Ovary (tissue), 9 donors: ENCODE measurements around the gene FRMD3. TPM values are rescaled to one million over a fixed set of nuclear protein-coding genes. Genes with fewer than 3 reads are reported as not detected.

ENCODE experiments used
- DNase-seq, 5 donors: peaks; one replicate each; pipeline ENCODE4 v3.0.0-alpha.2; 2019 to 2020
- H3K27ac ChIP-seq, 2 donors: fragments of 200-600 bp; one replicate each; pipeline versions ENCODE4 v1.5.1 to v1.8.0; 2019 to 2022
- H3K27me3 ChIP-seq: fragments of 200-600 bp; one replicate; pipeline ENCODE4 v1.8.0; 2022
- H3K36me3 ChIP-seq: fragments of 200-600 bp; sonication (generic); one replicate; pipeline ENCODE4 v1.5.1; 2019
- H3K4me1 ChIP-seq: one replicate; pipeline ENCODE4 v1.8.1; 2013; ENCODE audit warnings: mild to moderate bottlenecking, moderate library complexity; ENCODE audit not compliant: insufficient read depth
- H3K4me3 ChIP-seq: fragments of 200-600 bp; sonication (generic); one replicate; pipeline ENCODE4 v1.5.1; 2017
- H3K9me3 ChIP-seq, 2 donors: fragments of 200-600 bp in 1 of 2; sonication (generic) in 1 of 2; one replicate each; pipeline versions ENCODE4 v1.5.1 to v1.8.1; 2013 to 2019; ENCODE audit warnings: mild to moderate bottlenecking in 1 of 2, moderate library complexity in 1 of 2
- CTCF ChIP-seq, 3 donors: fragments of 450-650 bp in 2 of 3; fragments of 200-600 bp in 1 of 3; IDR thresholded peaks; one replicate each; pipeline versions ENCODE4 v1.5.1 to v1.8.0; 2016 to 2022; ENCODE audit warnings: antibody characterized with exemption in 3 of 3, mild to moderate bottlenecking in 1 of 3
- EP300 ChIP-seq: sonication (generic); formaldehyde crosslinking; IDR thresholded peaks from one replicate; pipeline ENCODE4 v1.6.1; 2017; ENCODE audit warnings: antibody characterized with exemption
- POLR2A ChIP-seq: fragments of 450-650 bp; IDR thresholded peaks from one replicate; pipeline ENCODE4 v1.6.1; 2017; ENCODE audit warnings: antibody characterized with exemption, mild to moderate bottlenecking, moderate library complexity
- WGBS, 3 donors: extraction: QIAGEN DNeasy Blood & Tissue Kit in 1 of 3; methylation state at CpG; one replicate each; pipeline versions ENCODE4 v1.1.5 to v1.1.7; 2013 to 2017; 5-methylcytosine and 5-hydroxymethylcytosine counted together
- intact Hi-C, 4 donors: fragments of 100-400 bp; cut with DNase I; formaldehyde crosslinking; loops; one replicate each; pipeline versions ENCODE4 v1.11.0 to v1.15.1; 2022 to 2023
- polyA plus RNA-seq, 2 donors: library from polyadenylated mRNA; stranded (reverse); fragments of 200-250 nt in 1 of 2; fragments of 350-450 nt in 1 of 2; fragmentation: Illumina TruSeq in 1 of 2; extraction: RNeasy Lipid Tissue Mini Kit (QIAGEN cat#74804) in 1 of 2; gene quantifications; one replicate each; pipeline ENCODE4 v1.2.3, GENCODE V29; 2013 to 2014
- total RNA-seq, 7 donors: library from RNA; depleted of rRNA in 2 of 7; stranded (reverse); fragments of >200 nt in 2 of 7; fragmentation: NEBNext Ultra II Directional in 3 of 7; extraction: Animal tissue kit (Norgen Biotek cat#: 25700) in 3 of 7; gene quantifications; one replicate each; pipeline versions ENCODE4 v1.1.0 to v1.2.4, GENCODE V29; 2016 to 2023
- donor health status: DM: no; HTN: no; CAD: no; lungs with moderate emphysema.
- donor health status: DM: no; HTN: no; CAD: no.
- donor health status: Bipolar disorder and iron deficiency.
- donor health status: DM: yes; HTN: yes; CAD: no.
- donor health status: DM: no; HTN: no; CAD: no.
- donor health status: DM: yes; HTN: yes; CAD: no.

FRMD3 gene
- total and polyA plus RNA-seq, 9 donors: 0.83 to 9.1 (median 4.2) TPM

GRCh38 chr9:83445703-83446265 lies 92.4 kb downstream of the FRMD3 start:
- no peak overlapping the region for H3K27ac ChIP-seq
- H3K4me1 ChIP-seq: peaks cover 15% of the 10 kb centered on the region
- intact Hi-C loops: no loop called here

GRCh38 chr9:83444110-83444509 lies 94.1 kb downstream of the FRMD3 start:
- peak in 3 of 5 donors; percentile 34 to 46 (median 39) for DNase-seq
- intact Hi-C loops: no loop called here
- TF ChIP-seq EP300: no peak
- no peak for TF ChIP-seq CTCF (IDR thresholded peaks at IDR 0.05)
- no peak for TF ChIP-seq POLR2A
- Histone ChIP-seq H3K9me3 (no peaks in the 10 kb centered on the region), H3K36me3 (no peaks in the 10 kb centered on the region), H3K27me3 (no peaks in the 10 kb centered on the region), H3K4me3 (no peak overlapping the region), H3K4me1 (peaks cover 12% of the 10 kb centered on the region), H3K27ac (no peak overlapping the region)
- 34 to 35% (median 34%) methylated on average over 4 of the region's 4 CpGs for WGBS, 3 donors

More at GRCh38 chr9:83445703-83446265, 92.4 kb downstream of the FRMD3 start:
- no peak for DNase-seq
- H3K4me3 ChIP-seq: no peak overlapping the region
- no peaks in the 10 kb centered on the region for H3K27me3 ChIP-seq
- TF ChIP-seq POLR2A (no peak), EP300 (no peak), CTCF (IDR thresholded peaks at IDR 0.05) (no peak)
- no peaks in the 10 kb centered on the region for H3K9me3 ChIP-seq
- H3K36me3 ChIP-seq: no peaks in the 10 kb centered on the region
- WGBS, 3 donors: 82 to 90% (median 87%) methylated on average over 6 of the region's 6 CpGs

- Histone ChIP-seq H3K27ac (no peak overlapping the region), H3K27me3 (no peaks in the 10 kb centered on the region), H3K9me3 (no peaks in the 10 kb centered on the region), H3K4me1 (peaks cover 10% of the 10 kb centered on the region), H3K36me3 (no peaks in the 10 kb centered on the region), H3K4me3 (no peak overlapping the region)
- intact Hi-C loops: no loop called here
- no peak for DNase-seq
- WGBS, 3 donors: 10 to 14% (median 11%) methylated on average over 3 of the region's 3 CpGs
- TF ChIP-seq EP300 (no peak), POLR2A (no peak), CTCF (IDR thresholded peaks at IDR 0.05) (no peak)
Observed at GRCh38 chr9:83441390-83441789, 96.8 kb downstream of the FRMD3 start.

GRCh38 chr9:83440641-83441040 lies 97.6 kb downstream of the FRMD3 start:
- Histone ChIP-seq H3K27ac (no peak overlapping the region), H3K27me3 (no peaks in the 10 kb centered on the region), H3K36me3 (no peaks in the 10 kb centered on the region), H3K4me1 (peaks cover 10% of the 10 kb centered on the region), H3K4me3 (no peak overlapping the region), H3K9me3 (no peaks in the 10 kb centered on the region)
- intact Hi-C loops: no loop called here
- DNase-seq: no peak
- no peak for TF ChIP-seq CTCF (IDR thresholded peaks at IDR 0.05)
- no peak for TF ChIP-seq EP300
- no peak for TF ChIP-seq POLR2A
- 79 to 86% (median 84%) methylated on average over 5 of the region's 5 CpGs for WGBS, 3 donors
